ENCODE measurements around the gene FGF18.

DNA sequence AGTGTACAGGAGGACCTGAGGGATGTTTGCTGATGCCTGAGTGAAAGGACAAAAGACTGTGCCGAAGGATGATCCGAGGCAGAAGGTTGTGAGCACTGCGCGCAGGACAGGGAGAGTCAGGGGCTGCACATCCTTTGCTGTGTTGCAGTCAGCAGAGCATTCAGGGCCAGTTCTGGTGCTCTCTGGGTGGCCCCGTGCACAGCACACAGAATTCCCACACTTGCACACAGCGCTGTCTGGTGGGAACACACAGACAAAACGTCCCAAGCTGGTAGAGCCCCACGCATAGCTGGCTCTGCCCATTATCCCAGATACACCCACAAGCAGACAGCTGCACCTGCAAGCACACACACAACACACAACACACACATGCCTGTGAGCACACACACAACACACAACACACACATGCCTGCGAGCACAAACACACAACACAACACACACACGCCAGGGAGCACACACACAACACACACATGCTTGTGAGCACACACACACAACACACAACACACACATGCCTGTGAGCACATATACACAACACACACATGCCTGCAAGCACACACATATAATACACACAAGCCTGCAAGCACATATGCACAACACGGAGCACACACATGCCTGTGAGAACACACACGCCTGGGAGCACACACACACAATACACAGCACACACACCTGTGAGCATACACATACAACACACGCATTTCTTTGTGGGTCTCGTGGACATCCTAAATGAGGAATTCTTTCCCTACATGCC, 74.4 kb downstream of the FGF18 start:
- TF ChIP-seq JUNB (CRISPR knock-in tag; conservative IDR thresholded peaks at IDR 0.05) (no peak), NR1H2 (CRISPR knock-in tag; IDR thresholded peaks at IDR 0.05) (no peak), MTA2 (IDR thresholded peaks at IDR 0.05; ENCODE audit: low read depth) (no peak), CSDE1 (IDR thresholded peaks at IDR 0.05) (no peak)
- TF ChIP-seq, protein P1, sequence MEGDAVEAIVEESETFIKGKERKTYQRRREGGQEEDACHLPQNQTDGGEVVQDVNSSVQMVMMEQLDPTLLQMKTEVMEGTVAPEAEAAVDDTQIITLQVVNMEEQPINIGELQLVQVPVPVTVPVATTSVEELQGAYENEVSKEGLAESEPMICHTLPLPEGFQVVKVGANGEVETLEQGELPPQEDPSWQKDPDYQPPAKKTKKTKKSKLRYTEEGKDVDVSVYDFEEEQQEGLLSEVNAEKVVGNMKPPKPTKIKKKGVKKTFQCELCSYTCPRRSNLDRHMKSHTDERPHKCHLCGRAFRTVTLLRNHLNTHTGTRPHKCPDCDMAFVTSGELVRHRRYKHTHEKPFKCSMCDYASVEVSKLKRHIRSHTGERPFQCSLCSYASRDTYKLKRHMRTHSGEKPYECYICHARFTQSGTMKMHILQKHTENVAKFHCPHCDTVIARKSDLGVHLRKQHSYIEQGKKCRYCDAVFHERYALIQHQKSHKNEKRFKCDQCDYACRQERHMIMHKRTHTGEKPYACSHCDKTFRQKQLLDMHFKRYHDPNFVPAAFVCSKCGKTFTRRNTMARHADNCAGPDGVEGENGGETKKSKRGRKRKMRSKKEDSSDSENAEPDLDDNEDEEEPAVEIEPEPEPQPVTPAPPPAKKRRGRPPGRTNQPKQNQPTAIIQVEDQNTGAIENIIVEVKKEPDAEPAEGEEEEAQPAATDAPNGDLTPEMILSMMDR (IDR thresholded peaks at IDR 0.05 in 2 of 3, conservative IDR thresholded peaks at IDR 0.05 in 1 of 3; ENCODE audit: insufficient read depth in 2 of 3, low read depth in 1 of 3, low read length in 3 of 3) = no peak
